Measurements from ENCODE around the gene COA5.
A peak's percentile ranks its signal among the peaks of the same experiment; 100 is the strongest.

Gene COA5

DNA sequence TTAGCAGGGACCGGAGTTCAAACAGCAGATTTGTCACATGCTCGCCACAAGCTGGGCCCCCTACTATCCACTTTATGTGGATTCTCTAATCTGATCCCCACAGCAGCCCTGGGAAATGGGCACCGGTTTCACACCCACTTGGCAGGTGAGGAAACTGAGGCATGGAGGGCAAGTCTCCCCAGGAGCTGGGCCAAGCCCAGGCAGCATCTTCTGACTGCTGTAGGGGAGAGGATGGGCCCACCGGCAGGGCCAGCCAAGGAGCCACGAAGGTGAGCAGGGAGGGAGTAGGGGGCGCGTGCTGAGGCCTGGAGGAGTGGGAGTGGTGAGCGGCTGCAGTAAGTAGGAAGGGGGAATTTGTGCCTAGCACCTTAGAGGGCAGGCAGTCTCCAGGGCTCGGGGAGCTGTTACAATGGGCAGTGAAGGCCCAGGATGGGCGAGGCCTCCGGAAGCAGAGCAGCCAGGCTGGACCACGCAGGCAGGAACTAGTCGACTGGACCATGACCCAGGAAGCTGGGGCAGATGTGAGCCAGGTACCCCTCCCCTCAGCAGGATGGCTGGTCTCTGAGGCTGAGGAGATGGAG is 37.1 kb downstream of the COA5 start:
- no peak for DNase-seq

DNA sequence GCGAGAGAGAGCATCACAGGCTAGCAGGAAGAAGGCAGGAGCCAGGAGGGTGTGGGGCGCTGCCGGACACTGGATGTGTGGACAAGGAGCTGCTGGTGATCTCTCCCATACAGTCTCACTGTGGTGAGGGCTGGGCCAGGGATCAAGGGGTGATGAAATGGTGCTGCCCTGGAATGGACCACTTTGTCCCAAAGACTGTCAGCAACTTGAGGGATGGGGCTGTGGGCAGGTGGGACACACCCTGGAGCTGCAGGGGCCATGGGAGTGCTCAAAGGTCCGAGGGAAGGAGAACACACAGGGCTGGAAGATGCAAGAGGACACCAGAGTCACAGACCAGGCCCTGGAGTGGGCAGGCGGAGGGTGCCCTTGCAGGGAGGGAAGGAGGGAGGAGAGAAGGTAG is 38.0 kb downstream of the COA5 start:
- no peak for DNase-seq

DNA sequence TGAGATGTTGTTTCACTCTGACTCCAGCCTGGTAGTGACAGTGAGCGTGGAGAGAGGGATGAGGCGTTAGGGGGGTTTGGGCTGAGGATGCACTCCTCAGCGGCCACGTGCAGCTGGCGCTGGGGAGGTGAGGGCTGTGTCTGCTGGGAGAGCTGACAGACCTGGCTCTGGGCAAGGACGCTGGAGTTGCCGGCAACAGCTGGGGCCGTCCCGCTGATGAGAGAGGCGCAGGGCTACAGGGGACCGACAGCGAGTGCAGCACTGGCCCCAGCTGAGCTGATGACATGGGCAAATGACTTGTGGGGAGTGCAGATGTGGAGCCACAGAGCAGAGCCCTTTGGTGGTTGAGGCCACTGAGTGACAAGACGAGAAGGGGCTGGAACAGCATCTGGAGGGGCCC is 38.4 kb downstream of the COA5 start:
- DNase-seq, result no peak

DNA sequence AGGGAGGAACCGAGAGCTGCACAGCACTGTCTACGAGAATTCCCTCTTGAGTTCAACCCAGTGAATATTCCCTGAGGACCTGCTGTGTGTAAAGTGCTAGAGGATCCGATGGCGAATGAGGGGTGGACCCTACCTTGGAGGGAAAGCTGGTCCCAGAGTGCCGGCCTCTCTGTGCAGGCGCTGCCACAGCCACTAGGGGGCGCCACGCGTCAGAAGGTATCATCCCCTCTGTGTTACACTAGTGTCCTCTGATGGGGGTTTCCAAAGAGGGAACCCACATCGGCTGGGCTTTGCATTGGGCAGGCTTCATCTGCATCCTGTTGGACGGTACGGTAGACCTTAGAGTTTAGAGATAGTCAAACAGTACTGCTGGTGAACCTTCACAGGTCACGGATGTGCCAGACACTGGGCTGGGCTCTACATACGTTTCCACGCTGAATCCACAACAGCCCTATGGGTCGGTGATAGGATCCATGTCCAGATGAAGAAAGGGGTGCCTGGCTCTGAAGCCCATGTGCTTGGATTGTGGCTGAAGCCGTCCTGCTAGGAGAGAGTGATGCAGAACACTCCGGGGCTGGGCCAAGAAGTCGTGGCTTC is 39.0 kb downstream of the COA5 start:
- DNase-seq, result peak; percentile 78

DNA sequence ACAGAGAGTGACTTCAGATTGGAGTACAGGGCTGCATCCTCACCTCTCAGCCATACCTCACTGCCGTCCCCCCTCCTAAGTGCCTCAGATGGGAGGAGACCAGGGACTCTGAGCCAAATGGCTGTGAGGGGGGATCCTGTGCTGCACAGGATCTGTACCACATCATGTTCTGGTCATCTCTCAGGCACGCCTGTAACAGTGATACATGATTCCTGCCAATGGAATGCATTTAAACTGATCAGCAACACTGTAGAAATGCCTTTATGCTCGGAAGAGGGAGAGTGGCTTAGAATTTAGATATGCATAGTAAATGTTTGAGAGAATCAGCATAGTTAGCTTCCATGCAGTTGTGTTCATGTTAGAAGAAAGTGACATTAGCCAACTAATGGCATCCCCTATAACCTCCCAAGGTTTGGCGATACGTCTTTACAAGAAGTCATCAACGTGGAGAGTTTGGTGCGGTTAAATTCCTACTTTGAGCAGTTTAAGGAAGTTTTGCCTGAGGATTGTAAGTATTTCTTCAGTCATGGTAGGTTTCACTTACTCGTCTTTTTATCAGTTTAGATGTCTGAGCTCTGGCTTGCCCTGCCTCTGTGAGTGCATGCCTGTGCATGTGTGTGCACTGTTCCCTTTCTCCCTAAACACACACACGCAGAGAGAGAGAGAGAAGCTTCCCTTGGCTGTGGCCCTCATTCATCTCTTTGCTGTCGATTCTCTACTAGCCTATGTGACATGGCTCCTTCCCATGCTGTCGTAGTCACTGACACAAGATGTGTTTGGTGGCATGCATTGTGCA is 40.0 kb downstream of the COA5 start:
- DNase-seq, result no peak

DNA sequence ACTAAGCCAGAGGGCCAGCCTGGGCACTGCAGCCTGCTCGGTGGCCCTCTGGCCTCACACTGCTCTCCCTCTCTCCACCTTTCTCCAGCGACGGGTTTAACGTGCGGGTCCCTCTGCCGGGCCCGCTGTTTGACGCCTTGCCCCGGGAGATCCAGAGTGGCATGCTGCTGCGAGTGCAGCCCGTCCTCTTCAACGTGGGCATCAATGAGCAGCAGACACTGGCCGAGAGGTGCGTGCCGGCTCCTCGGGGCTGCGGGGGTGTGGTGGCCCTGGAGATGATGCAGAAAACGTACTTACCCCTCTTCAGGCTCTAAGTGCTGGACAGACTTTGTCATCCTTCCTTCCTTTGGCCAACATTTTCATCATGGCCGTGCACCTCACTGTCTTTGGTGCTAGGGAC is 42.4 kb downstream of the COA5 start:
- DNase-seq, result no peak

DNA sequence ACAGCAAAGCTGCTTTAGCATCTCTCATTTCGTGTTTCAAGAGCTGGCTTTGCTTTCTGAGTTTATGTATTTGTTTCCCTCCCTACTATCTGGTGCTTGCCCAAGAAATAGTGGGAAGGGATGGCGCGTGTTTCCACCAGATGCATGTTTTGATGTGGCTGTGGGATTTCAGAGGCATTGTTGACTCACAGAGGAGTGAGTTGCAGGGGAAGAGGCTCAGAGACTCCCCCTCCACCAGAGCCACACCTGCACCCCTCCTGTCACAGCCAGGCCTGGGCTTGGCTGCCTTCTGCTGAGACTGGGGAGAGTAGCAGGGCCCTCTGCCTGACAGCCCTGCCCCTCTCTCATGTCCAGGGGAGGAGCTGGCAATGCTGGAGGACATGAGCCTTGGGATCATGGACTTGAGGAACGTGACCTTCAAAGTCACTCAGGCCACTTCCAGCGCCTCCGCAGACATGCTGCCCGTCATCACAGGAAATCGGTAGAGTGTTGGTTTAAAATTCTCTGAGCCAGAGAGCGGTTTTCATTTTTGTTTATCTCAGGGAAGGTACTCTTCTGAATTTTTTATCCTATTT is 42.9 kb downstream of the COA5 start:
- DNase-seq, result no peak

DNA sequence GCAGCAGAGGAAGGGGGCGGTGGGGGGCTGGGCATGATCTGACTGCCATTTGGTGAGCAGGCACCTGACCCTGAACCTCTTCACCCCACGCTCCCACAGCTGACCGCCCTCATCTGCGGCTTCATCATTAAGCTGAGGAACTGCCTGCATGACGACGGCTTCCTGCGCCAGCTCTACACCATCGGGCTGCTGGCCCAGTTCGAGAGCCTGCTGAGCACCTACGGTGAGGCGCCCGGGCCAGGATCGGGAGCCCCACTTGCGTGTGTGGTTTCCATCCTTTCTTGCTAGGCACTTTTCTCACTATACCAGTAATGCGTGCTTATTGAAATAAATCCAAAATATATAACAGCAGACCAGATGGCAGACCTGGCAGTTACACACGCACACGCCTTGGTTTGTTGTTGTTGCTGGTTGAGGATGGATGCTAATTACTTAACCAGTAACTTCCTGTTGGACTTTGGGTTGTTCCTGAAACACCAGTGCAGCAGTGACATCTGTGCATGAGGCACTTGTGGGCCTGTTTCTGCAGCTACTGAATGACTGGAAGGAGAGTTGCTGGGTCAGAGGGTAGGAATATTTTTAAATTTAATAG is 43.7 kb downstream of the COA5 start:
- no peak for DNase-seq

DNA sequence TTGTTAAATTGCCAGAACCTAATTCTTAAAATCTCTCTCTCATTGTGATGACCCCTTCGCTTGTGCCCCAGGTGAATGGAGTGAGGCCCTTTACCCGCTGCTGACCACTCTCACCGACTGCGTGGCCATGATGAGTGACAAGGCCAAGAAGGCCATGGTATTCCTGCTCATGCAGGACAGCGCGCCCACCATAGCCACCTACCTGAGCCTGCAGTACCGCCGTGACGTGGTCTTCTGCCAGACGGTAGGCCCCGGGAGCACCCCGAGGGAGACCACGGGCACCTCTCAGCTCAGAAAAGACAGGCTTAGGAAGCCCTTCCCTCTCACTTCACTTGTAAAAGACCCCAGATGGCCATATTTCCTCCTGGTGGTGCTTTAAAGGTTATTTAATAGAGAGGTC is 44.9 kb downstream of the COA5 start:
- no peak for DNase-seq

DNA sequence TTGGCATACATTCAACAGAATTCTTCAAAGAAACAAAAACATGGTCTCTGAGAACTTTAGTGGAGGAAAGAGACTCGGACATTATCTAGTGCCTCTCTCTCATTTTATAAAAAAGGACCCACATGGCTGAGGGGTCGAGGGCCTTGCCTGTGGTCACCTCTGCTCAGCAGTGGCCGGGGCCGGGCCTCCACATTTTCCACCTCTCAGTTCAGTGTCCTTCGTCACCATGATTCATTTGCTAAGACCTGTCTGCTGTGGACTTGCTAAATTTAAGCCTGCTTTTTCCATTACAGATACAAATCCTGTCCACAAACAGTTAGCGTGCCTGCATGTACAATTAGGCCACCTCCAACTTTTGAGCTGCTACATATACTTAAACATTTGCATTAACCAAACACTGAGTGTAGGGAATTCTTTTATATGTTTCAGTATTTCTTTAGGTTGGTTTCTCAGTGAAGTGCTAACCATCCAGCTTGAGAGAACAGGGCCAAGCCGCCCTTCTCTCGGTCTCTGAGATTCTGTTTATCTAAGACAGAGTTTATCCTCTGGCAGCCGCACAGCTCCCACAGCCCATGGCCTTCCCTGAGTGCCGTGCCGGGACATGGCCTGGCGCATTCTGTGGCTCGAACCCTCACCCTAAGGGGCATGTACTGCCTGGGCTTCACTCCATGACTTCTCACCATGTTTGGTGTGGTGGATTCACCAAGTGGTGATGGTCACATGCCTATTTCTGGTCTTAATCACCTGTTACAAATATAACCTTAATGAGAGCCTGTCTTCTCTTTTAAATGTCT is 46.2 kb downstream of the COA5 start:
- no peak for DNase-seq

DNA sequence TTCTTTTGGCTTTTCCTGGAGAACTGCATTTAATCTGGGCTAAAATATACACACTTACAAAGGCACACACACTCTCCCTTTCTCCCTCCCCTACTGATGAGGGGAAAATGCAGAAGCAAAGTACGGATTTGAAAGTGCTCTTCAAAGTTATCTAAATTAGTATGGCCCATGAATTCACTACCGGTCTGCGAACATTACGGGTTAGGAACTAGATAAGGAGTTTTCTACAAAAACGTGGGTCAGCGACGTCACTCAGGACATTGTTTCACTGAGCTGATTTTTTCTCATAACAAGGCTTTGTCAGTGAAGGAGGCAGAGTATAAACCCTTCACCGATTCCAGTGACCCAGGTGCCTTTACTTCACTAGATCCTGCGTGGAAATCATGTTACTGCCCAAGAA is 47.3 kb downstream of the COA5 start:
- no peak for DNase-seq

DNA sequence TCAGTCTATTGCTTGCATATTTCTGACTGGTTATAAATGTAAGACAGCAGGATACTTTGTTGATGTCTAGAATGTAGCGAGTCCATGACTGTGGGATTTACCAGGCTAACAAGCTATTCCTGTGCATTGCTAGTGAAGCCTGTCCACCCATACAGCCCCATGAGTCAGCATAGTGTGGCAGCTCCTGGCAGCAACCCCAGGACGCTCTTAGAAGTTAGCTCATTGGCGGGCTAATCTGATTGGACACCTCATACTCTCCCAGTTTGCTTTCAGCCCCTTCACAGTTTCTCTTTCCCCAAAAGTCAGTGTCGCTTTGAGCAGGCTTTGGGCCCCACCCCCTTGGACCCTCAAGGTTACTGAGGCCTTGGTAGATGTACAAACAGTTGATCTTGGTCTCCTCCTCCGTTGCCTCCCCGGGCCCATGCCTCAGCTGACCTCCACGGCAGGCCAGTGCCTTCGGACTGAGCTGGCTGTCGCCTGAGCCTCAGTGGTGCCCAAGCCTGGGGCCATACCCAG is 48.0 kb downstream of the COA5 start:
- DNase-seq, result no peak

DNA sequence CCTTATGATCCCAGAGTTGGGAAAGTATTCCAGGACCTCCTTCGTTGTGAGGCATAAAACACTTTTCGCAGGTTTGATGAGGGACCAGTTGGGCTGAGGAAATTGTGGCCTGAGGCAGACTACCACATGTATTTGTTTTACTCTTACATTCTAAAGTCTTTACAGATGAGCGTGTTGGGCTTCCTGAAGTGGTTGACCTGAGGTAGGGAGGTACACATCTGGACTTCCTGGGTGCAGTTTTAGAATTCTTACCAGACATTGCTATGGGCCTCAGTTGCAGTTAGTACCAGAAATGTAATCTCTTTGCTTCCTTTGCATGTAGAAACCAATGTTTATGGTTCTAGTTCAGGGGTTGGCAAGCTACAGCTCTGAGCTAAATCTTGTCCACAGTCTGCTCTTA is 48.7 kb downstream of the COA5 start:
- DNase-seq, result no peak

DNA sequence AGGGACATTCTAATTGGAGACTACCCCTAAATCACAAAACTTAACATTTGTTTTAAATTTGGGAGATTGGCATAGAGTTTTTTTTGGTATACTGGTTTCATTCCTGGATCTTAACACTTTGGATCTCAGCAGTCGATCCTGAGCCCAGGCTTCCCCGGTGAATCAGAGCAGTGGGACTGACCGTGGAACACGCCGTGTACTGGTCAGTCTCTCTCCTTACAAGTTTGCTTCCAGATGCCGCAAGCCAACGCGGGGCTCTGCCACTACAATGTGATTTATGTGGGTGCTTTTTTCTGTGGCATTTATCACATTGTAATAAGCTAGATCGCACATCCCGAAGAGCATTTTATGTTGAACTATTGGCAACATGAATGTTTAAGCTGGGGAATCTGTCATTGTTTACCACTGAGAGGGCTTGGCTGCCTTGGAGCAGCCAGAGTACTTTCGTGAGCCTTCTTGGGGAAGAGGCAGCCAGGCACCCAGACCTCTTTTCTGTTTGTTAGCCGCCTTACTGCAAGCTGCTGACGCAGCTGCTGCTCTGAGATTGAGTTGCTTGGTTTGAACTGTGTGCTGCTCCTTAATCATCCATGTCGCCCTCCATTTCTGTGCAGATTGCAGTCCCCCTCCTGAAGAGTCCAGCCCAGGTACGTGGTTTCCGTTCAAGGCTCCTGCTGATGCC is 49.3 kb downstream of the COA5 start:
- DNase-seq, result no peak

DNA sequence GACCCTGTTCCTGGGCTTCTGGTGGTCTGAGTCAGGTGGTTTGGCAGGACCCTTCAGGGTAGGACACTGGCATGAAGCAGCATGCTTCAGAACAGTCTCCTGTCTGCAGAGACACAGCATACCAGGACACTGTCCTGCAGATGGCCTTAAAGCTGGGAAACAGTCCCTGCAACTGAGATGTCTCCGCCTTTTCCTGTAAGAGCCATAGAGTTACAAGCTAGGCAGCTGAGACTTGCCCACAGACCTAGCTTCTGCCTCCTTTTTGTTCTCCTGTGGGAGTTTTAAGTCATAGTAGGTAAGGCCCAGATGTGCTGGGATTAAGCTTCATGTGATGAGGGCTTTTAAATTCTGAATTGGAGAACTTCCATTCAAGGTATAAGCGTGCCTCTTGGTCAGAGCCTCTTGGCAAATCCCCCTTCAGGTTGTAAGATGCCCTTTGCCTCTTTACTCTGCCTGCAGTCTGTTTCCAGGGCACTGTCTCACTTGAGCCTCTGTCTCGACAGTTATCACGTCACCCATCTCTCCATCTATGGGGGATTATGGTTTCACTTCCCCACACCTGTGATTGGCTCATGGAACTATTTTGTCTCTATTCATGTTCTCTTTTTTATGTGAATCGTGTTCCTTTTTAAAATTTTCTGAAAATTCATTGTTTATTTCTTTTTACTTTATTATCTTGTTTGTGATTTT is 51.8 kb downstream of the COA5 start:
- no peak for DNase-seq

DNA sequence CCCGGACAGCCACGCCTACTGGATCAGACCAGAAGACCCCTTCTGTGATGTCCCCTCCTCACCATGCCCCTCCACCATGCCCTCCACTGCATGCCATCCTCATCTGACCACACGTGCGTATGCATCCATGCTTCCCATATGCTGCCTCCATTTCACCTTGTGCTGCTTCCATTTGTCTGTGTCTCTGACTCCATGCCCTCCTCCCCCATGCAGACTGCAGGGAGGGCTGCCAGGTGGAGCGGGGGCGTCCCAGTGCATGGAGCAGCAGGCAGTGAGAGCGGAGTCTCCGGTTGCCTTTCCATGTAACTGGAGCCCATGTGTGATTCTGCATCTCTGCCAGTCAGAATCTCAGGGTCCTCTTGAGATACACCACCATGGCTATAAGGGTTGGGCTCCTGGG is 52.6 kb downstream of the COA5 start:
- no peak for DNase-seq

DNA sequence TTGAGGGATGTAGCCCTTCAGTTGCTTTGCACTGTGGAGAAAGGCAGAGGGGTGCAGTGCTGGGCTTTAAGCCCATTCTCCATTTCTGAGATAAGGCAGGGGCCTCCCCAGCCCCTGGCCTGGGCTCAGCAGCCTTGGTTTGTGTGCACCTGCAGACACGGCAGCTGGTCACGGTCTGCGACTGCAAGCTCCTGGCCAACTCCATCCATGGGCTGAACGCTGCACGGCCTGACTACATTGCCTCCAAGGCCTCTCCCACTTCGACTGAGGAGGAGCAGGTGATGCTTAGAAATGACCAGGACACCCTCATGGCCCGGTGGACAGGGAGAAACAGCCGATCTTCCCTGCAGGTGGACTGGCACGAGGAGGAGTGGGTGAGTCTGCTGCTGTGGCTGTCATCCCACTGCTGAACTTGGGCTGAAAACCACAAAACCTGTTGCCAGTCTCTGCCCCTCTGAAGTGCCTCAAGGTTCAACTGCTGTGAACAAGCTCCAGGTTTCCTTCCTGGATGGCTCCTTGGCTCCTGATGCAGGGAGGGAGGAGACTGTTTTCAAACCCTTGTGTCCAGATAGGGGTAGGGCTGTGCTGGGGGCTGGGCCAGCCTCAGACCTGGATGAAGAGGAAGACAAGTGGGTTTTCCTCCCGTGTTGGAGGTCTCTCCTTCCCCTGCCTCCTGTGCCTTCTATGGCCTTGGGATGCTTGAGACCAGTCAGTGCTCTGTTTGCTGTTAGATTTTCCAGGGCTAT is 54.0 kb downstream of the COA5 start:
- no peak for DNase-seq

DNA sequence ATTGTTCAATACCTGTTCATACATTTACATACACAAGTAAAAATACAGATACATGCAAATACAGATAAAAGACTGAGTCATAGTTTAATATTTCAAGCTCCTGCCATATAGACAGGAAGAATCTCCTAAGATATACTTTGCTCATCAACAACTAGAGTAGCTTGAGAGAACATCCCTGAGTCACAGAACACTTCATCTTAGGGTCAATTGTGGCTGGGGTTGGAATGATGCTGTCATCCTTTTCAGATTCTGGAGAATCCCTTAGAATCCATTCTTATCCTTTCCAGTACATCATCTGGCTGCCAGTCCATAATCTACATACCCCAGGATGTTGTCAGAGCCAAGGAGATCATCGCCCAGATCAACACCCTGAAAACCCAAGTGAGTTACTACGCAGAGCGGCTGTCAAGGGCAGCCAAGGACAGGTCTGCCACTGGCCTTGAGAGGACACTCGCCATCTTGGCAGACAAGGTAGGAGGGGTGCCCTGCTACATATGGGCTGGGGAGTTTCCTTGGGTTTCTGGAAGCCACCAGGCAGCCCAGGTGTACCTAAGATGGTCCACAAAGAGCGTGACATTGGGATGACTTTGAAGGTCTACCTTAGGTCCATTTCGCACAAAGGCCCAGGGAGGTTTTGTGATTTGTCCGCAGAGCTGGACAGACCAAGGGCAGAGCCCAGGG is 55.7 kb downstream of the COA5 start:
- DNase-seq, result no peak

DNA sequence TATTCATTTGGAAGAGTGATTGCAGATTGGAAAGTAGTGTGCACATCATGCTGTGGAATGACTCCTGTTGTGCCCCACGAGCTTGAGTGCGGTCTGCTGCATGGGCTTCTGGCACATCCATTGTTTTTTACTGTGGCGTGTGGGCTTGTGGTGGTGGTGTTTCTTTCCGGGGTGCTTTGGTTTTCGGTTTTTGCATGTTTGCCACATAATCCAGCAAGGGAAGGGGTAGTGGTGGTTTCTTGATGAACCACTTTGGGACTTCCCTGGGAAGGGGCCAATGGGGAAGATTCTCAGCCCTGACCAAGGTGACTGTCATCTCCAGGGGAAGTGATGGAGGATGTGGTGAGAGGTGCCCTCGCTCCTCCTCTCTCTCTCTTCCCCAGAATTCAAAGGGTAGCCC is 57.0 kb downstream of the COA5 start:
- DNase-seq, result no peak

DNA sequence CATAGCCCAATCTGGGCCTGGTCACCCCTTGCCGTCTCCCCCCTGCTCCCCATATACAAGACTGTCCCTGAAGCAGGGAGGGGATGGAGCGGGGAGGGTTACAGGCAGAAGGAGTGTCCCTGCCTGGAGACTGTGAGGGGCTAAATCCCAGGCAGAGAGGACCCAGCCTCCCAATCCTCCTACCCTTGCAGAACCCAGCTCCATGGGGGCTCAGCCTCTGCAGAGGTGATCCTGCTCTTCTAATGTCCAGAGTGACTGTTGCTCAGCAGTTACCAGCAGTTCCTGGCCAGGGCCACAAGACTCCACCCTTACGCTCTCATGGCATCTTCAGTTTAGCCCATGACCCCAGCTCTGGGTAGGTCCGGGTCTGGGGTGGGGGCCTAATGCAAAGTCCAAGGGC is 58.1 kb downstream of the COA5 start:
- no peak for DNase-seq
